Liver (tissue), 9 donors: ENCODE measurements around the gene MAPK4. TPM values are rescaled to one million over a fixed set of nuclear protein-coding genes. Genes with fewer than 3 reads are reported as not detected.

ENCODE experiments used
- DNase-seq: peaks from one replicate; pipeline ENCODE4 v3.0.0-alpha.2; 2017; ENCODE audit warnings: low spot score
- H3K27ac ChIP-seq, 2 donors: one replicate each; pipeline ENCODE4 v1.7.0; 2013; ENCODE audit warnings: inconsistent platforms in 2 of 2, low read length in 2 of 2, control low read depth in 1 of 2, low read depth in 1 of 2, mild to moderate bottlenecking in 1 of 2
- H3K27me3 ChIP-seq, 4 donors: one replicate each; pipeline versions ENCODE4 v1.6.1 to v1.7.0; 2013; ENCODE audit warnings: low read length in 3 of 4, inconsistent platforms in 1 of 4, mild to moderate bottlenecking in 1 of 4, moderate library complexity in 1 of 4; ENCODE audit not compliant: control insufficient read depth in 4 of 4, insufficient read depth in 4 of 4
- H3K36me3 ChIP-seq, 4 donors: one replicate each; pipeline versions ENCODE4 v1.6.1 to v1.7.0; 2013; ENCODE audit warnings: low read length in 3 of 4, mild to moderate bottlenecking in 3 of 4, low read depth in 1 of 4, moderate library complexity in 1 of 4; ENCODE audit not compliant: control insufficient read depth in 4 of 4, insufficient read depth in 3 of 4
- H3K4me1 ChIP-seq, 4 donors: one replicate each; pipeline versions ENCODE4 v1.6.1 to v1.7.0; 2013; ENCODE audit warnings: low read length in 3 of 4, mild to moderate bottlenecking in 3 of 4, moderate library complexity in 1 of 4; ENCODE audit not compliant: control insufficient read depth in 4 of 4, insufficient read depth in 4 of 4
- H3K4me3 ChIP-seq, 3 donors: one replicate each; pipeline versions ENCODE4 v1.6.1 to v1.7.0; 2013; ENCODE audit warnings: low read length in 3 of 3, control low read depth in 1 of 3, low read depth in 1 of 3, mild to moderate bottlenecking in 1 of 3
- H3K9ac ChIP-seq, 2 donors: one replicate each; pipeline ENCODE4 v1.7.0; 2013; ENCODE audit warnings: low read length in 2 of 2, mild to moderate bottlenecking in 2 of 2, moderate library complexity in 2 of 2, control low read depth in 1 of 2, low read depth in 1 of 2
- H3K9me3 ChIP-seq, 4 donors: one replicate each; pipeline versions ENCODE4 v1.6.1 to v1.7.0; 2013; ENCODE audit warnings: low read length in 3 of 4; ENCODE audit not compliant: control insufficient read depth in 4 of 4
- EGR1 ChIP-seq, 2 donors: IDR thresholded peaks; 2 replicates each; pipeline ENCODE4 v1.6.1; 2016 to 2018; ENCODE audit warnings: antibody characterized with exemption in 2 of 2, low read depth in 2 of 2
- FOXA1 ChIP-seq: IDR thresholded peaks from 2 replicates; pipeline ENCODE4 v1.6.1; 2016; ENCODE audit warnings: antibody characterized with exemption
- FOXA2 ChIP-seq: IDR thresholded peaks from 2 replicates; pipeline ENCODE4 v1.6.1; 2016; ENCODE audit warnings: antibody characterized with exemption
- GABPA ChIP-seq, 2 donors: IDR thresholded peaks in 1 of 2; conservative IDR thresholded peaks in 1 of 2; 2 replicates each; pipeline ENCODE4 v1.6.1; 2016; ENCODE audit warnings: antibody characterized with exemption in 2 of 2, mild to moderate bottlenecking in 1 of 2, moderate library complexity in 1 of 2
- HNF4A ChIP-seq, 2 donors: conservative IDR thresholded peaks; 2 replicates each; pipeline ENCODE4 v1.6.1; 2016; ENCODE audit warnings: antibody characterized with exemption in 2 of 2, mild to moderate bottlenecking in 2 of 2
- HNF4G ChIP-seq: IDR thresholded peaks from 2 replicates; pipeline ENCODE4 v1.6.1; 2016; ENCODE audit warnings: antibody characterized with exemption
- JUND ChIP-seq, 2 donors: IDR thresholded peaks; 2 replicates each; pipeline ENCODE4 v1.6.1; 2016; ENCODE audit warnings: antibody characterized with exemption in 2 of 2
- NR2F2 ChIP-seq: IDR thresholded peaks from 2 replicates; pipeline ENCODE4 v1.6.1; 2016; ENCODE audit warnings: antibody characterized with exemption
- RAD21 ChIP-seq, 2 donors: IDR thresholded peaks; 2 replicates each; pipeline ENCODE4 v1.6.1; 2016; ENCODE audit warnings: antibody characterized with exemption in 2 of 2, mild to moderate bottlenecking in 2 of 2
- RXRA ChIP-seq, 2 donors: IDR thresholded peaks; 2 replicates each; pipeline ENCODE4 v1.6.1; 2017 to 2018; ENCODE audit warnings: antibody characterized with exemption in 2 of 2, mild to moderate bottlenecking in 1 of 2
- SP1 ChIP-seq: IDR thresholded peaks from 2 replicates; pipeline ENCODE4 v1.6.1; 2018; ENCODE audit warnings: antibody characterized with exemption, mild to moderate bottlenecking
- TAF1 ChIP-seq: conservative IDR thresholded peaks from 2 replicates; pipeline ENCODE4 v1.6.1; 2016; ENCODE audit warnings: antibody characterized with exemption, mild to moderate bottlenecking
- YY1 ChIP-seq: IDR thresholded peaks from 2 replicates; pipeline ENCODE4 v1.6.1; 2016; ENCODE audit warnings: antibody characterized with exemption, mild to moderate bottlenecking
- WGBS: extraction: QIAGEN DNeasy Blood & Tissue Kit; methylation state at CpG from one replicate; pipeline ENCODE4 v1.1.7; 2013; 5-methylcytosine and 5-hydroxymethylcytosine counted together
- polyA plus RNA-seq, 2 donors: library from polyadenylated mRNA; stranded (reverse) in 1 of 2; unstranded in 1 of 2; fragments of 200-250 nt in 1 of 2; fragments of >200 nt in 1 of 2; fragmentation: Nextera tagmentation in 1 of 2; extraction: Ambion mirVana in 1 of 2; gene quantifications; one replicate each; pipeline versions ENCODE4 v1.2.1 to v1.2.3, GENCODE V29; 2013 to 2015
- total RNA-seq, 2 donors: library from RNA; depleted of rRNA; stranded (reverse); fragments of >200 nt; gene quantifications; one replicate each; pipeline ENCODE4 v1.2.3, GENCODE V29; 2014
- TF ChIP-seq, protein P1 (sequence below): IDR thresholded peaks from 2 replicates; pipeline ENCODE4 v1.6.1; 2016; ENCODE audit warnings: antibody characterized with exemption, mild to moderate bottlenecking
- TF ChIP-seq, protein P2 (sequence below): fragments of 150-350 bp; IDR thresholded peaks from 2 replicates; pipeline ENCODE4 v1.5.1; 2017; ENCODE audit warnings: improper control_type of control experiment, low read depth, low read length; ENCODE audit not compliant: missing input control
- TF ChIP-seq, protein P3 (sequence below): IDR thresholded peaks from 2 replicates; pipeline ENCODE4 v1.6.1; 2016; ENCODE audit warnings: antibody characterized with exemption
- TF ChIP-seq, protein P4 (sequence below): IDR thresholded peaks from 2 replicates; pipeline ENCODE4 v1.6.1; 2016; ENCODE audit warnings: antibody characterized with exemption
- TF ChIP-seq, protein P5 (sequence below): IDR thresholded peaks from 2 replicates; pipeline ENCODE4 v1.6.1; 2016; ENCODE audit warnings: antibody characterized with exemption
- donor health status: healthy.
- donor health status: healthy.
- donor health status: healthy.
- donor health status: healthy.
- donor health status: healthy.

Gene MAPK4
- total and polyA plus RNA-seq, 4 donors, result under 0.01 to 4.9 (median 1.5) TPM

DNA sequence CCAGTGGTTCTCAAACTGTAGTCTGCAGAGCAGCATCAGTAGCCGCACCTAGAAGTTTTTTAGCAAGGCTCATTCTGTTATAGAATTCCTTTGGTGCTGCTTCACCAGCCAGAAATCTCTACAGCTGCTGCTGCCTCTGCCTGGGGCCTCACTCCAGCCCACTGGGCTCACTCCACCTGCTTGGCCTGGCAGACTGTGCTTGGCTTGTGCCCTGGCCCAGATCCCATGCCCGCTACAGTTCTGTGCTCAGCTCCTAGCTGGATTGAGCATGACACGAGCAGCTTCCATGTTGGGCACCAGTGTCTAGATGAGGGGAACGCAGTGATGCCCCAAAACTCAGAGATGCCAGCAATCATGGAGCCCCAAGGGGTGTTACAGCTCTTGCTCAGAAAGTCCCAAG is 22.6 kb downstream of the MAPK4 start (continued):
- TF ChIP-seq, protein P1, sequence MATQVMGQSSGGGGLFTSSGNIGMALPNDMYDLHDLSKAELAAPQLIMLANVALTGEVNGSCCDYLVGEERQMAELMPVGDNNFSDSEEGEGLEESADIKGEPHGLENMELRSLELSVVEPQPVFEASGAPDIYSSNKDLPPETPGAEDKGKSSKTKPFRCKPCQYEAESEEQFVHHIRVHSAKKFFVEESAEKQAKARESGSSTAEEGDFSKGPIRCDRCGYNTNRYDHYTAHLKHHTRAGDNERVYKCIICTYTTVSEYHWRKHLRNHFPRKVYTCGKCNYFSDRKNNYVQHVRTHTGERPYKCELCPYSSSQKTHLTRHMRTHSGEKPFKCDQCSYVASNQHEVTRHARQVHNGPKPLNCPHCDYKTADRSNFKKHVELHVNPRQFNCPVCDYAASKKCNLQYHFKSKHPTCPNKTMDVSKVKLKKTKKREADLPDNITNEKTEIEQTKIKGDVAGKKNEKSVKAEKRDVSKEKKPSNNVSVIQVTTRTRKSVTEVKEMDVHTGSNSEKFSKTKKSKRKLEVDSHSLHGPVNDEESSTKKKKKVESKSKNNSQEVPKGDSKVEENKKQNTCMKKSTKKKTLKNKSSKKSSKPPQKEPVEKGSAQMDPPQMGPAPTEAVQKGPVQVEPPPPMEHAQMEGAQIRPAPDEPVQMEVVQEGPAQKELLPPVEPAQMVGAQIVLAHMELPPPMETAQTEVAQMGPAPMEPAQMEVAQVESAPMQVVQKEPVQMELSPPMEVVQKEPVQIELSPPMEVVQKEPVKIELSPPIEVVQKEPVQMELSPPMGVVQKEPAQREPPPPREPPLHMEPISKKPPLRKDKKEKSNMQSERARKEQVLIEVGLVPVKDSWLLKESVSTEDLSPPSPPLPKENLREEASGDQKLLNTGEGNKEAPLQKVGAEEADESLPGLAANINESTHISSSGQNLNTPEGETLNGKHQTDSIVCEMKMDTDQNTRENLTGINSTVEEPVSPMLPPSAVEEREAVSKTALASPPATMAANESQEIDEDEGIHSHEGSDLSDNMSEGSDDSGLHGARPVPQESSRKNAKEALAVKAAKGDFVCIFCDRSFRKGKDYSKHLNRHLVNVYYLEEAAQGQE, result no peak

DNA sequence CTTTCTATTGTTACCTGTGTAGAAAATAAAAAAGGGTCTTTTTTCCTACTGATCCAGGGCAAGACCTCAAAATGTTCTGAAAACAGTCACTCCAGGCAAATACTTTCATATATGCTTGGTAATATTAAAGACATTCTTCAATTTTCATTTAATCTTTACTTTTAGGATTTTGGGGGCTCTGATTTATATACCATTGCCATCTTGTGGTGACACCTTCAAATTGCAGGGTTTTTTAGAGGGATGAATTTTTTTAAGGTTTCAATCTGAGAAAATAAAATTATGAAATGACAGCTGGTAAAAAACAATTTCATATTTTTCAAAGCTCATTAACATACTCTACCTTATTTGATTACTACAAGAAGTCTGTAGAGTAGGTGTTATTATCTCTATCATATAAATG is 26.8 kb downstream of the MAPK4 start:
- no peak overlapping the region for H3K9ac ChIP-seq
- H3K4me3 ChIP-seq, result no peak overlapping the region
- no peak for DNase-seq
- no peaks in the 10 kb centered on the region for H3K27me3 ChIP-seq
- no peak overlapping the region for H3K27ac ChIP-seq
- no peaks in the 10 kb centered on the region for H3K4me1 ChIP-seq
- H3K9me3 ChIP-seq, result no peaks in the 10 kb centered on the region
- no peaks in the 10 kb centered on the region for H3K36me3 ChIP-seq
- no peak for TF ChIP-seq HNF4A (conservative IDR thresholded peaks at IDR 0.05)
- TF ChIP-seq, protein P2, sequence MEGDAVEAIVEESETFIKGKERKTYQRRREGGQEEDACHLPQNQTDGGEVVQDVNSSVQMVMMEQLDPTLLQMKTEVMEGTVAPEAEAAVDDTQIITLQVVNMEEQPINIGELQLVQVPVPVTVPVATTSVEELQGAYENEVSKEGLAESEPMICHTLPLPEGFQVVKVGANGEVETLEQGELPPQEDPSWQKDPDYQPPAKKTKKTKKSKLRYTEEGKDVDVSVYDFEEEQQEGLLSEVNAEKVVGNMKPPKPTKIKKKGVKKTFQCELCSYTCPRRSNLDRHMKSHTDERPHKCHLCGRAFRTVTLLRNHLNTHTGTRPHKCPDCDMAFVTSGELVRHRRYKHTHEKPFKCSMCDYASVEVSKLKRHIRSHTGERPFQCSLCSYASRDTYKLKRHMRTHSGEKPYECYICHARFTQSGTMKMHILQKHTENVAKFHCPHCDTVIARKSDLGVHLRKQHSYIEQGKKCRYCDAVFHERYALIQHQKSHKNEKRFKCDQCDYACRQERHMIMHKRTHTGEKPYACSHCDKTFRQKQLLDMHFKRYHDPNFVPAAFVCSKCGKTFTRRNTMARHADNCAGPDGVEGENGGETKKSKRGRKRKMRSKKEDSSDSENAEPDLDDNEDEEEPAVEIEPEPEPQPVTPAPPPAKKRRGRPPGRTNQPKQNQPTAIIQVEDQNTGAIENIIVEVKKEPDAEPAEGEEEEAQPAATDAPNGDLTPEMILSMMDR, result peak; percentile 43
- peak; percentile 66 to 77 for TF ChIP-seq RAD21 (IDR thresholded peaks at IDR 0.05)
- TF ChIP-seq NR2F2, result no peak
- TF ChIP-seq, protein P3, sequence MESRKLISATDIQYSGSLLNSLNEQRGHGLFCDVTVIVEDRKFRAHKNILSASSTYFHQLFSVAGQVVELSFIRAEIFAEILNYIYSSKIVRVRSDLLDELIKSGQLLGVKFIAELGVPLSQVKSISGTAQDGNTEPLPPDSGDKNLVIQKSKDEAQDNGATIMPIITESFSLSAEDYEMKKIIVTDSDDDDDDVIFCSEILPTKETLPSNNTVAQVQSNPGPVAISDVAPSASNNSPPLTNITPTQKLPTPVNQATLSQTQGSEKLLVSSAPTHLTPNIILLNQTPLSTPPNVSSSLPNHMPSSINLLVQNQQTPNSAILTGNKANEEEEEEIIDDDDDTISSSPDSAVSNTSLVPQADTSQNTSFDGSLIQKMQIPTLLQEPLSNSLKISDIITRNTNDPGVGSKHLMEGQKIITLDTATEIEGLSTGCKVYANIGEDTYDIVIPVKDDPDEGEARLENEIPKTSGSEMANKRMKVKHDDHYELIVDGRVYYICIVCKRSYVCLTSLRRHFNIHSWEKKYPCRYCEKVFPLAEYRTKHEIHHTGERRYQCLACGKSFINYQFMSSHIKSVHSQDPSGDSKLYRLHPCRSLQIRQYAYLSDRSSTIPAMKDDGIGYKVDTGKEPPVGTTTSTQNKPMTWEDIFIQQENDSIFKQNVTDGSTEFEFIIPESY, result no peak

DNA sequence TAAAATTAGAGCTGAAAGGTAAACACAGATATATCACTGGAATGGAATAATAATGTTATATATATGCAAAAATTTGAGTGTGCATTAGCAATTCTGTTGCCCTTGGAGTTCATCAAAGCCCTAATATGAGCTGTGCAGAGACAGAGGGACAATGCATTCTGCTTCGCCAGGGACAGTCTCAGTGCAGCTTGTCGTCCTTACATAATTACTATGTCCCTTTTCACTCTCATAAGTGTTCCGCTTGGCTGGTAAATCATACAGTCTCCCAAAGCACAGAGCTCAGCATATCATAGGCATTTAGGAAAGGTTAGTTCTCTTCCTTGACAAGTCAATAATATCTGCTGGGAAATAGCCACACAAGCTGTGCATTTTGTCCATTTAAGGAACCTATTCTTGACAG is 30.7 kb downstream of the MAPK4 start:
- Histone ChIP-seq H3K36me3 (no peaks in the 10 kb centered on the region), H3K9me3 (peaks cover 0 to 2% (median under 1%) of the 10 kb centered on the region in 4 donors), H3K27ac (no peak overlapping the region), H3K9ac (no peak overlapping the region), H3K27me3 (no peaks in the 10 kb centered on the region), H3K4me1 (no peaks in the 10 kb centered on the region), H3K4me3 (no peak overlapping the region)
- WGBS, result 95% methylated on average over 3 of the region's 3 CpGs
- DNase-seq, result no peak
- TF ChIP-seq, protein P4, sequence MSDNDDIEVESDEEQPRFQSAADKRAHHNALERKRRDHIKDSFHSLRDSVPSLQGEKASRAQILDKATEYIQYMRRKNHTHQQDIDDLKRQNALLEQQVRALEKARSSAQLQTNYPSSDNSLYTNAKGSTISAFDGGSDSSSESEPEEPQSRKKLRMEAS, result no peak
- TF ChIP-seq YY1 (no peak), EGR1 (IDR thresholded peaks at IDR 0.05; ENCODE audit: low read depth in 2 of 2) (no peak), TAF1 (no peak), HNF4A (conservative IDR thresholded peaks at IDR 0.05) (no peak), FOXA1 (no peak), RAD21 (IDR thresholded peaks at IDR 0.05) (no peak), GABPA (IDR thresholded peaks at IDR 0.05 in 1 of 2, conservative IDR thresholded peaks at IDR 0.05 in 1 of 2) (no peak), NR2F2 (no peak), FOXA2 (no peak), RXRA (IDR thresholded peaks at IDR 0.05) (no peak), JUND (IDR thresholded peaks at IDR 0.05) (no peak), HNF4G (no peak), SP1 (no peak)
- TF ChIP-seq, protein P3, result no peak
- TF ChIP-seq, protein P2, result no peak
- TF ChIP-seq, protein P5, sequence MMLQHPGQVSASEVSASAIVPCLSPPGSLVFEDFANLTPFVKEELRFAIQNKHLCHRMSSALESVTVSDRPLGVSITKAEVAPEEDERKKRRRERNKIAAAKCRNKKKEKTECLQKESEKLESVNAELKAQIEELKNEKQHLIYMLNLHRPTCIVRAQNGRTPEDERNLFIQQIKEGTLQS, result no peak
